Activated CD4-positive, alpha-beta T cell treated with anti-CD3 and anti-CD28 coated beads, Interleukin-2, amount 50 U/mL, for 48 hours (primary cell): ENCODE measurements around the gene NHSL1.
"Not testable (repeated sequence)": the region's sequence is repeated elsewhere in the genome, so short reads cannot be mapped to it uniquely, and the experiment has no call there.

Experiments used
- DNase-seq, 2 experiments: peaks; one replicate each; pipeline ENCODE4 v3.0.0-alpha.2; 2020

NHSL1 gene

GRCh38 chr6:138456401-138456790, 42.9 kb downstream of the NHSL1 start:
- DNase-seq = no peak

GRCh38 chr6:138455746-138456400, 43.4 kb downstream of the NHSL1 start:
- no peak for DNase-seq

- peak; percentile 39 to 56 for DNase-seq
Measured at GRCh38 chr6:138454981-138455706, 44.1 kb downstream of the NHSL1 start.

- no peak for DNase-seq
Measured at GRCh38 chr6:138451043-138451442, 48.3 kb downstream of the NHSL1 start.

DNA sequence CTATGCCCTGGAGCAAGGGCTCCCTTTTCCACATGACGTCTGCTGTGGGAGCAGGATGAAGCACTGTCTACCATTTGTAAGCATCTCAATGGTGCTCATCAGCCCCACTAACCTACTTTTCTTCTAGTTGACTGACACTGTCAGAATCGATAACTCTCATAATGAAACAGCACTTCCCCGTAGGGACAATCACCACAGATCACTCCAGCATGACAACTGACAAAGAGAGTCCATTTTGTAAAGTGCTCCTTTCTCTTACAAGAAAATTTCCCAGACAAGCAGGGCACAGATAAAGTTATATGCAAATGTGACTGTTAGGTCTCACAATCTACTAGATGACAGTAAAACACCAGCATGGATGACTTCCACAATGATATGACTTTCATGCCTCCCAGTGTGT, 48.8 kb downstream of the NHSL1 start:
- DNase-seq = no peak

DNA sequence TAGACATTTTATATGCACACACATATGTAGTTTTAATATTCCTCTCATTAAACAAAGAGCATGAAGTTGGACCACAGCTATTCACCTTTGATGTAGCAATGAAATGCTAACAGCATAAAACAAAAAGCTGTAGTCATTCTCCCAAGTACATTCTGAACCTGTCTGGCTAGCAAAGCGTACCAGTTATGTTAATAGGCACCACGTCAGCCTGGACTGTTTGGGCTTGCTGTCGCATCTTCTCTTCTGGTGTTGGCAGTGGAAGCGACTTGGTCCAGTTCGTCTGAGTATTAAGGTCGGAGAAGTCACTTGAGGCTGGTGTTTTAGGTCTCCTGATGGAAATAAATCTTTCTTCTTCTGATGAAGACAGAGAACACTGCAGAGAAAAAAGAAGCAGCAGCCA, 52.5 kb downstream of the NHSL1 start:
- DNase-seq = no peak

DNA sequence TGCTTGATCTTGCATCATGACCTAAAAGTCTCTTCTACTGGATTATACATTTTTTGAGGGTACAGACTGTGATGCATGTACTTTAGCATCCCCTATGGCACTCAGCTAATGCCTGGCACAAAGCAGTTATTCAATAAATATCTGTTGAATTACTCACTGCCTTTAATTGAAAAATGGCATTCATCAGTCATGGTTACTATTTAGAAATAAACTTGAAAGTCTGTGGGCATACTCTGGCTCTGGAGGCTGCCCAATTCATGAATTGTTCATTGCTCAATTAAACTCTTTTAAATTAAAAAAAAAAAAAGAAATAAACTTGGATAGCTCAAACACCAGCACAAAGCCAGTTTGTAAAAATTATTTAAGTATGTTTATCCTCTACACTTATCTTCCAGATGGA, 55.3 kb downstream of the NHSL1 start:
- DNase-seq = no peak

GRCh38 chr6:138442663-138443062, 56.6 kb downstream of the NHSL1 start:
- no peak for DNase-seq

- DNase-seq = no peak
Measured at GRCh38 chr6:138441965-138442364, 57.3 kb downstream of the NHSL1 start.

DNA sequence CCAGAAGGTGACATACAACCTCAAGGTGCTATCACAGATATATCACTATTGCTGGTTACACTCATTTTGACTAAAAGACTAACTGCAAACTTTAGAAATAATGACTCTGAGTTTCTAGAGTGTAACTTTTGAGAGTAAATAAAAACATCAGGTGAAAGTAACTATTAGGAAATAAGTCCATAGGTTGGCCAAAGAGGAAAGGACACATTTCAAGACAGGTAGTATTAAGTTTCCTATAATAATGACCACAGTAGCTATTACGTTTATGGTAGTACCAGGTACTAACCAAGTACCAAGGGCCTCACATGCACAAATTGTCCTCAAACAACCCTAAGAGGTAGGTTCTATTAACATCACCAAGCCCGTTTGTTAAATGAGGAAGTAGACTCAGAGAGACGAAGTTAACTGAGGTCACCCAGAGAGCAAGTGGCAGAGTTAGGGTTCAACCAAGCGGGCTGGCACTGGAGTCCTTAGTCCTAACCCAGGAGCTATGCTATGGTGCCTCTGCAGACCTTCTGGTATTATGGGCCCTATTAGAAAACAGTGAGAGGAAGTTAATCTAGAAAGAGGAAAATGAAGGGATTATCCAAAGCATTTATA, 58.4 kb downstream of the NHSL1 start:
- no peak for DNase-seq

GRCh38 chr6:138440296-138440695, 59.0 kb downstream of the NHSL1 start:
- DNase-seq = no peak

DNA sequence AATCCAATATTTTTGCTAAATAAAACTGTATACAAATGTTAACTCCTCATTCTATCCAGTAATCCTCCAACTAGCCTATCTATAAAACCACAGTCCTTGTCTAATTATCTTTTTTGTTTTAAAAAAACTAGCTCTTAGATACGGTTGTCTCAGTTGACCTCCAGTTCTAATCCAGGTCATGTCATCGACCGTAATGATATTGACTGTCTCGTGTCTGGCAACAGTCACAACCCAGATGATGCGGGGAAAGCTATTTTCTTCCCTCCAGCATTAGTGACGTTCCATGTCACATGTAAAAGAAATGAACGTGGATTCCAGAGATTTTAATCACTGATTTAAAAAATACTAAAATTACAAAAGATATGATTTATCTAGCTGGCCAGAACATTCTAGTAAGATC, 59.7 kb downstream of the NHSL1 start:
- no peak for DNase-seq

- DNase-seq = no peak
Measured at GRCh38 chr6:138434925-138435324, 64.4 kb downstream of the NHSL1 start.

DNA sequence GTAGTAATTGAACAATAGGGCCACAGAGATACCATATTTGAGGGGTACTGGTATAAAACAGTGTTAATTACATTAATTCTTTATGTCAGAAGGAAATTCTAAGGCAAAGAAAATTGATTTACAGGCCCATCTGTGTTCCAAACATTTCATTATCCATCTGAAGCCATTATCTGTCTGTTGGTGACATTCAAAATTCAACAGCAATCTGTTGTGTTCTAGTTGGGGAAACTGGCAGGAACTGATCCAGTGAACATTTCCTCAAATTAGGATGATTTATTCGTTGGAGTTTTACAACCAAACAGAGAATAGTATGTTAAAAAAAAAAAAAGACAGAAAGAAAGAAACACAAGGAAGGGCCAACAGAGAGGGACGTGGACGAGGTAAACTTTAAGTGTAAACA, 65.2 kb downstream of the NHSL1 start:
- no peak for DNase-seq

- no peak for DNase-seq
Measured at GRCh38 chr6:138432063-138432356, 67.3 kb downstream of the NHSL1 start.

GRCh38 chr6:138431256-138432062, 67.8 kb downstream of the NHSL1 start:
- DNase-seq = no peak

- DNase-seq = no peak
Measured at GRCh38 chr6:138430361-138431145, 68.7 kb downstream of the NHSL1 start.

GRCh38 chr6:138429761-138430160, 69.5 kb downstream of the NHSL1 start:
- DNase-seq = no peak

GRCh38 chr6:138428944-138429598, 70.2 kb downstream of the NHSL1 start:
- no peak for DNase-seq

DNA sequence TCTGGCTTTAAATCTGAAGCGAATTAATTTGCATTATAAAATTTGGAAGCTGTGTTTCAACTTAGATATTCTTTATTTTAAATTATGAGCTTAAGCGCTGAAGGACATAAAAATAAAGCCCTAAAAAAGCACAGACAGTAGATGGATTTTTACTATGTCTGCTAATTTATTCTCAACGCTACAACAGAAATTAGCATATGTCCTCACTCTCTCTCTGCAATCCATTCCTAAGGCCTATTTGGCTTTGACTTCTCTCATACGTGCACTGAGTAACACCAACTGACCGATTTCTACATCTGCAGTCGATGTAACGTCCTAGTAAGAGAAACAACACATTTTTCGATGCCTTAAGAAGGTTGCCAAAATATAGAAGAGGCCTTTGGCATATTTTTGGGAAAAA, 71.6 kb downstream of the NHSL1 start:
- DNase-seq = no peak

GRCh38 chr6:138426500-138427123, 72.7 kb downstream of the NHSL1 start:
- DNase-seq = no peak

DNA sequence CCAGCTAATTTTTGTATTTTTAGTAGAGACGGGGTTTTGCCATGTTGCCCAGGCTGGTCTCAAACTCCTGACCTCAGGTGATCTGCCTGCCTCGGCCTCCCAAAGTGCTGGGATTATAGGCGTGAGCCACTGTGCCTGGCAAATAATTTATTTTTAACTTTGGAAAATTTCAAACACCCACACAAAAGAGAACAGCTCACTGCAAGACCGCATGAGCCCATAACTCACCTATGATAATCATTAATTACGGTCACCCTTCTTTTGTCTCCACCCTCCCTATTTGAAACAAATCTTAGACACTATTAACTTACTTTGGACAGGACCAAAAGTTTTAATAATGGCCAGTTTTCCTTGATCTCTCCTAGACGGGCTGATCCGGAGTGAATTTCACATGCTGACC, 74.0 kb downstream of the NHSL1 start:
- DNase-seq = not testable (repeated sequence)
